Progenitor cell of endocrine pancreas (in vitro differentiated cells): Measurements from ENCODE around the gene ZNF57. TPM values are rescaled to one million over a fixed set of nuclear protein-coding genes. Genes with fewer than 3 reads are reported as not detected.

Experiments used
- DNase-seq: peaks from one replicate; pipeline ENCODE4 v3.0.0; 2021; ENCODE audit warnings: low spot score; ENCODE audit not compliant: unreplicated experiment
- H3K27ac Mint-ChIP-seq: 2 replicates; pipeline ENCODE4 v1.8.0; 2021; ENCODE audit warnings: mild to moderate bottlenecking, moderate library complexity, mixed read lengths
- H3K27me3 Mint-ChIP-seq: 2 replicates; pipeline ENCODE4 v1.8.0; 2021; ENCODE audit warnings: mixed read lengths
- H3K36me3 Mint-ChIP-seq: 2 replicates; pipeline ENCODE4 v1.8.0; 2022; ENCODE audit warnings: mixed read lengths; ENCODE audit not compliant: insufficient read depth
- H3K4me1 Mint-ChIP-seq: 2 replicates; pipeline ENCODE4 v1.8.0; 2021; ENCODE audit warnings: low read depth, mixed read lengths
- H3K4me3 Mint-ChIP-seq: 2 replicates; pipeline ENCODE4 v1.8.0; 2021; ENCODE audit warnings: low read depth, mild to moderate bottlenecking, moderate library complexity, mixed read lengths
- H3K9me3 Mint-ChIP-seq: 2 replicates; pipeline ENCODE4 v1.8.0; 2021; ENCODE audit warnings: low read depth, mixed read lengths
- total RNA-seq: library from RNA; stranded (reverse); gene quantifications from 2 replicates; pipeline ENCODE4 v1.2.1, GENCODE V29; 2021
- TF ChIP-seq, protein P1 (sequence below): fragments of 200-600 bp; sonication (generic); IDR thresholded peaks from one replicate; pipeline ENCODE4 v1.5.0; 2021; ENCODE audit warnings: antibody characterized with exemption, mild to moderate bottlenecking; ENCODE audit not compliant: unreplicated experiment

Gene ZNF57
- total RNA-seq, 1 donor from 2014 or later = 3.8 TPM

DNA sequence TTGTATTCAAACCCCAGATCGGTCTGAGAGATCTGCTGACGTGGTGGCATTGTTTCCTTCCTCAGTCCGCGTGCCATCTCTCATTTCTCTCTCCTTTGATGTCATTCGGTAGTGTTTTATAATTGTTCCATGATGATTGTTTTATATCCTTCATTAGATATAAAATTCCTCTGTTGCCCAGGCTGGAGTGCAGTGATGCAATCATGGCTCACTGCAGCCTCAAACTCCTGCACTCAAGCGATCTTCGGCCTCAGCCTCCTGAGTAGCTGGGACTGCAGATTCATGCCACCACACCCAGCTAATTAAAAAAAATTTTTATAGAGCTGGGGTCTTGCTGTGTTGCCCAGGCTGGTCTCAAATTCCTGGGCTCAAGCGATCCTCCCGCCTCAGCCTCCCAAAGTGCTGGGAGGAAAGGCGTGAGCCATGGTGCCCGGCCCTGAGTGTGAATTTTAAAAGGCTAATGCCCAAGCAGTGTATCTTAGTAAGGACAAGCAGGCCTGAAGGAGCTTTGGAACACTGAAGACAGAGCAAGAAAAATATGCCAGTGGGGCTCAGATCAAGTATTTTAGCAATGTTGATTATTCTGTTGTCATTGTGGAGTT lies 5.3 kb downstream of the ZNF57 start:
- no peak overlapping the region for H3K27ac Mint-ChIP-seq
- H3K36me3 Mint-ChIP-seq = peaks cover 10% of the 10 kb centered on the region
- H3K9me3 Mint-ChIP-seq = peaks cover 10% of the 10 kb centered on the region
- no peak overlapping the region for H3K4me3 Mint-ChIP-seq
- H3K4me1 Mint-ChIP-seq = peaks cover 3% of the 10 kb centered on the region
- DNase-seq = no peak
- TF ChIP-seq, protein P1, sequence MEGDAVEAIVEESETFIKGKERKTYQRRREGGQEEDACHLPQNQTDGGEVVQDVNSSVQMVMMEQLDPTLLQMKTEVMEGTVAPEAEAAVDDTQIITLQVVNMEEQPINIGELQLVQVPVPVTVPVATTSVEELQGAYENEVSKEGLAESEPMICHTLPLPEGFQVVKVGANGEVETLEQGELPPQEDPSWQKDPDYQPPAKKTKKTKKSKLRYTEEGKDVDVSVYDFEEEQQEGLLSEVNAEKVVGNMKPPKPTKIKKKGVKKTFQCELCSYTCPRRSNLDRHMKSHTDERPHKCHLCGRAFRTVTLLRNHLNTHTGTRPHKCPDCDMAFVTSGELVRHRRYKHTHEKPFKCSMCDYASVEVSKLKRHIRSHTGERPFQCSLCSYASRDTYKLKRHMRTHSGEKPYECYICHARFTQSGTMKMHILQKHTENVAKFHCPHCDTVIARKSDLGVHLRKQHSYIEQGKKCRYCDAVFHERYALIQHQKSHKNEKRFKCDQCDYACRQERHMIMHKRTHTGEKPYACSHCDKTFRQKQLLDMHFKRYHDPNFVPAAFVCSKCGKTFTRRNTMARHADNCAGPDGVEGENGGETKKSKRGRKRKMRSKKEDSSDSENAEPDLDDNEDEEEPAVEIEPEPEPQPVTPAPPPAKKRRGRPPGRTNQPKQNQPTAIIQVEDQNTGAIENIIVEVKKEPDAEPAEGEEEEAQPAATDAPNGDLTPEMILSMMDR = no peak
- no peaks in the 10 kb centered on the region for H3K27me3 Mint-ChIP-seq

DNA sequence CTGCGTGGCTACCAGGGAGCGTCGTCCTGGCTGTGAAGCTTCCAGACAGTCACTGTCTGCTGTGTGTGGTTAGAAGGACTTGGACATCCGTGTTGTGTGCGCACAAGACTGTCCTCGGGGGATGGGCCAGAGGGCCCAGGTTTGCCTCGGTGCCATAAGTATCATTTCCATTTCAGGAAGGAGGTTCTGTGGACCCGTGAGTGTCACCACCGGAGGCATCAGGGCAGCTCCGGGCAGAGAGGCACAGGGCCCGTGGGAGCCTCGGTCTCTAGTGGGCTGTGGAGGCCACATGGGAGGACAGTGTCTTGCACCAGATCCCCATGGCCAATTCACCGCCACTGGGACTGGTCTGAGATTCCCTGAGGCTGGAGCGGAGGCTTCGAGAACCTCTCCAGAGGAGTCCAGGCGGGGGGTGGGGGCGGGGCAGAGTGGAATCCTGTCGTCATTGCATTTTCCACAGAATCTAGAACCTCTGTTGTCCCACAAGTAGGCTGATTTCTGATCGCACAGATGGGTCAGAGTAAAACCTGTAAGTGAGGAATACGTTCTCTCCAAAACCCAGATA lies 6.0 kb downstream of the ZNF57 start:
- TF ChIP-seq, protein P1 = no peak
- DNase-seq = no peak
- Mint-ChIP-seq H3K27me3 (no peaks in the 10 kb centered on the region), H3K4me3 (no peak overlapping the region), H3K36me3 (peaks cover 13% of the 10 kb centered on the region), H3K9me3 (peaks cover 13% of the 10 kb centered on the region), H3K27ac (no peak overlapping the region), H3K4me1 (peaks cover 1% of the 10 kb centered on the region)

DNA sequence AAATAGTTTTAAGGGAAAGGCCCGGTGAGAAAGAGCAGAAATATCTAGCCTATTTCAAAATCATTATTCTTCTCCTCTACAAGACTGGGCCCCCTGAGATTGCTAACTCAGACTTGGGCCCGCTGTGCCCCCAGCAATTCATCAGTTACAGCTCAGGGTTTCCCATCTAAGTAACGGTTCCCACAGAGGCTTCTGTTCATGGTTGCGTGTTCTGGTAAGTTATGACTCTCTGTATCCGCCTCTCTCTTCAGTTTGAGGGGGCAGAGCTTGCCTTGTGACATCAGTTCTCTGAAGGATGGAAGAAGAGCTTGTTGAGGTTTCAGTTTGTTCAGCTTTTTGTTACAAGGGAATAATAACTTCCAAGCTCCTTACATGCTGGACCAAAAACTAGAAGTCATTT lies 11.6 kb downstream of the ZNF57 start:
- H3K9me3 Mint-ChIP-seq = peaks cover 39% of the 10 kb centered on the region
- peaks cover 59% of the 10 kb centered on the region for H3K36me3 Mint-ChIP-seq

DNA sequence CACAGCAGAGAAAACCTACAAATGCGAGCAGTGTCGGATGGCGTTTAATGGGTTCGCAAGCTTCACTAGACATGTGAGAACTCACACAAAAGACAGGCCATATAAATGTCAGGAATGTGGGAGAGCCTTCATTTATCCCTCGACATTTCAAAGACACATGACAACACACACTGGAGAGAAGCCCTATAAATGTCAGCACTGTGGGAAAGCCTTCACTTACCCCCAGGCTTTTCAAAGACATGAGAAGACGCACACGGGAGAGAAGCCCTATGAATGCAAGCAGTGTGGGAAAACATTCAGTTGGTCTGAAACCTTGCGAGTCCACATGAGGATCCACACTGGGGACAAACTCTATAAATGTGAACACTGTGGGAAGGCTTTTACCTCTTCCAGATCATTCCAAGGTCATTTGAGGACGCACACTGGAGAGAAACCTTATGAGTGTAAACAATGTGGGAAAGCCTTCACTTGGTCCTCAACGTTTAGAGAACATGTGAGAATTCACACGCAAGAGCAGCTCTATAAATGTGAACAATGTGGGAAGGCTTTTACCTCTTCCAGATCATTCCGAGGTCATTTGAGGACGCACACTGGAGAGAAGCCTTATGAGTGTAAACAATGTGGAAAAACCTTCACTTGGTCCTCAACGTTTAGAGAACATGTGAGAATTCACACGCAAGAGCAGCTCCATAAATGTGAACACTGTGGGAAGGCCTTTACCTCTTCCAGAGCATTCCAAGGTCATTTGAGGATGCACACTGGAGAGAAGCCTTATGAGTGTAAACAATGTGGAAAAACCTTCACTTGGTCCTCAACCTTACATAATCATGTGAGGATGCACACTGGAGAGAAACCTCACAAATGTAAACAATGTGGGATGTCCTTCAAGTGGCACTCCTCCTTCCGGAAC lies 16.8 kb downstream of the ZNF57 start:
- no peaks in the 10 kb centered on the region for H3K4me1 Mint-ChIP-seq
- H3K27ac Mint-ChIP-seq = no peak overlapping the region
- peaks cover 61% of the 10 kb centered on the region for H3K36me3 Mint-ChIP-seq
- TF ChIP-seq, protein P1 = no peak
- peaks cover 39% of the 10 kb centered on the region for H3K9me3 Mint-ChIP-seq
- no peak overlapping the region for H3K4me3 Mint-ChIP-seq
- no peaks in the 10 kb centered on the region for H3K27me3 Mint-ChIP-seq
- no peak for DNase-seq

More for the DNA sequence above, 11.6 kb downstream of the ZNF57 start:
- no peak overlapping the region for H3K27ac Mint-ChIP-seq
- H3K27me3 Mint-ChIP-seq = no peaks in the 10 kb centered on the region
- DNase-seq = no peak
- TF ChIP-seq, protein P1 = no peak
- no peaks in the 10 kb centered on the region for H3K4me1 Mint-ChIP-seq
- H3K4me3 Mint-ChIP-seq = no peak overlapping the region

DNA sequence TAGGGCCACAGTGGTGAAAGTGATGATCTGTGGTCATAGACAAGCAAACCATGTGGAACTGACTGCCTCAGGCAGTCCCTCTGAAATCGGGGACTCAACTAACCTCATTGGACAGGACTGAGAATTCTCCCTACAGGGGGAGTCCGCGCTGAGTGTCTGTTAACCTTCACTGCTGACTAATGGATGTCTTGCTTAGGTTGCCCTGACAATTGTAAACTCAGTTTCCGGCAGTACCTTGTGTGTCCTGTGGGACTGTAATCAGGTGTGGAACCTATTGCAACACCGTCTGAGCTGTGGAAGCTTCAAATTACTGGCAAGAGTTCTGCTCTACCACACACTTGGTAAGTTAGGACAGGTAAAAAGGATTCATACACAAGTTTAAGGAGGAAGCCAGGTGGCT lies 22.3 kb downstream of the ZNF57 start:
- Mint-ChIP-seq H3K27me3 (no peaks in the 10 kb centered on the region), H3K27ac (no peak overlapping the region), H3K36me3 (peaks cover 30% of the 10 kb centered on the region), H3K4me3 (no peak overlapping the region), H3K9me3 (peaks cover 12% of the 10 kb centered on the region), H3K4me1 (no peaks in the 10 kb centered on the region)
- no peak for DNase-seq
- TF ChIP-seq, protein P1 = no peak
